K562 (cell line): ENCODE results near the gene TTC31. TPM values are rescaled to one million over a fixed set of nuclear protein-coding genes. Genes with fewer than 3 reads are reported as not detected.
"Not testable (repeated sequence)": the region's sequence is repeated elsewhere in the genome, so short reads cannot be mapped to it uniquely, and the experiment has no call there.

Experiments used
- ATAC-seq: fragments of 200-7000 bp; cut with Tn5 transposase; 3 replicates; pipeline ENCODE4 v1.9.1; 2020; ENCODE audit warnings: moderate library complexity
- BruUV-seq: library from RNA; stranded (reverse); fragments of 400-500 nt; replicated peaks from 2 replicates; lab custom pipeline; 2021; lab: Mats Ljungman, UMichigan
- CTCF ChIA-PET: fragments of 300-600 bp; formaldehyde crosslinking; extraction: SDS; loops from one replicate; lab custom pipeline; 2021; ENCODE audit warnings: low intra/inter-chr PET ratio; lab: Yijun Ruan, JAX
- POLR2A ChIA-PET: fragments of 300-600, 350-650 bp; sonication (Branson Sonifier 250); formaldehyde crosslinking; extraction: SDS; loops from one replicate; lab custom pipeline; 2021; ENCODE audit warnings: antibody characterized with exemption, inconsistent platforms; lab: Yijun Ruan, JAX
- DNase-seq, 4 experiments: peaks; one replicate each; pipeline versions ENCODE4 v3.0.0 to v3.0.0-alpha.2; 2011 to 2018; ENCODE audit warnings: low spot score in 3 of 4, mixed read lengths in 3 of 4; ENCODE audit errors: extremely low read depth in 1 of 4
- FAIRE-seq: peaks from 2 replicates; lab custom pipeline; 2011; peaks lifted over from hg19 to GRCh38; lab: Jason Lieb, UNC
- H2AFZ ChIP-seq: 2 replicates; pipeline ENCODE4 v1.6.0; 2011; ENCODE audit warnings: low read depth, low read length, control low read depth, inconsistent platforms
- H3K27ac ChIP-seq: fragments of 200-600 bp; 3 replicates; pipeline ENCODE4 v1.8.0; 2011; ENCODE audit warnings: low read depth, mild to moderate bottlenecking, control low read depth, inconsistent platforms, low read length, moderate library complexity, mixed read lengths; ENCODE audit errors: extremely low read depth
- H3K27me3 ChIP-seq, 2 experiments: fragments of 300-600 bp in 1 of 2; 2 replicates in 1 of 2; 3 replicates in 1 of 2; pipeline versions ENCODE4 v1.6.0 to v1.8.0; 2011; ENCODE audit warnings: inconsistent platforms in 2 of 2, low read length in 2 of 2, mild to moderate bottlenecking in 1 of 2, mixed read lengths in 1 of 2, moderate library complexity in 1 of 2; ENCODE audit not compliant: control insufficient read depth in 2 of 2, insufficient read depth in 2 of 2
- H3K36me3 ChIP-seq: fragments of 300-600 bp; 3 replicates; pipeline ENCODE4 v1.8.0; 2011; ENCODE audit warnings: mild to moderate bottlenecking, low read length, inconsistent platforms; ENCODE audit not compliant: control insufficient read depth, insufficient read depth
- H3K4me1 ChIP-seq, 2 experiments: fragments of 200-600 bp in 1 of 2; replicated peaks in 1 of 2; 2 replicates in 1 of 2; 3 replicates in 1 of 2; pipeline versions ENCODE4 v1.5.1 to v1.8.0; 2011; ENCODE audit warnings: inconsistent platforms in 2 of 2, low read length in 2 of 2, mild to moderate bottlenecking in 1 of 2, mixed read lengths in 1 of 2, moderate library complexity in 1 of 2; ENCODE audit not compliant: control insufficient read depth in 2 of 2, insufficient read depth in 2 of 2
- H3K4me2 ChIP-seq: 2 replicates; pipeline ENCODE4 v1.6.1; 2011; ENCODE audit warnings: low read length, control low read depth, inconsistent platforms, mixed read lengths; ENCODE audit not compliant: insufficient read depth
- H3K4me3 ChIP-seq: fragments of 200-600 bp; sonication (generic), shearing (Covaris generic); 2 replicates; pipeline ENCODE4 v1.5.1; 2016; ENCODE audit warnings: control low read depth, inconsistent platforms
- H3K79me2 ChIP-seq: fragments of 200-600 bp; 3 replicates; pipeline ENCODE4 v1.8.0; 2011; ENCODE audit warnings: low read length, inconsistent platforms; ENCODE audit not compliant: control insufficient read depth, insufficient read depth
- H3K9ac ChIP-seq, 2 experiments: 2 replicates each; pipeline versions ENCODE4 v1.6.0 to v1.6.1; 2011; ENCODE audit warnings: low read depth in 2 of 2, low read length in 2 of 2, control low read depth in 1 of 2, inconsistent platforms in 1 of 2, mild to moderate bottlenecking in 1 of 2, mixed read lengths in 1 of 2; ENCODE audit not compliant: insufficient read depth in 1 of 2
- H3K9me1 ChIP-seq: one replicate; pipeline ENCODE4 v1.6.0; 2011; ENCODE audit warnings: inconsistent platforms, mild to moderate bottlenecking, low read length, moderate library complexity; ENCODE audit not compliant: control insufficient read depth, insufficient read depth
- H3K9me3 ChIP-seq: replicated peaks from 2 replicates; pipeline ENCODE4 v1.5.1; 2011; ENCODE audit warnings: low read depth, low read length, inconsistent platforms; ENCODE audit not compliant: control insufficient read depth, insufficient read depth
- H4K20me1 ChIP-seq: replicated peaks from 2 replicates; pipeline ENCODE4 v1.6.1; 2011; ENCODE audit warnings: low read length, inconsistent platforms, mixed read lengths; ENCODE audit not compliant: control insufficient read depth, insufficient read depth
- BCOR ChIP-seq: fragments of 450-650 bp; IDR thresholded peaks from 2 replicates; pipeline ENCODE4 v1.6.1; 2016
- KDM1A ChIP-seq, 2 experiments: fragments of 450-650 bp; IDR thresholded peaks; 2 replicates each; pipeline ENCODE4 v1.6.1; 2016; ENCODE audit warnings: mild to moderate bottlenecking in 2 of 2
- RBM25 ChIP-seq: fragments of 200-400 bp; formaldehyde crosslinking; IDR thresholded peaks from 2 replicates; pipeline ENCODE4 v1.6.1; 2018; ENCODE audit warnings: low read length, low read depth, moderate library complexity; ENCODE audit not compliant: severe bottlenecking
- RCOR1 ChIP-seq, 2 experiments: IDR thresholded peaks; 2 replicates each; pipeline ENCODE4 v1.6.1; 2012; ENCODE audit warnings: low read depth in 2 of 2, low read length in 2 of 2, borderline replicate concordance in 1 of 2, improper control_type of control experiment in 1 of 2
- SMARCA5 ChIP-seq: fragments of 450-650 bp; IDR thresholded peaks from 2 replicates; pipeline ENCODE4 v1.6.1; 2016
- ZNF121 ChIP-seq: sonication (generic); formaldehyde crosslinking; conservative IDR thresholded peaks from 2 replicates; pipeline ENCODE4 v1.8.0; 2022; ENCODE audit warnings: missing genetic modification reagents
- WGBS: fragments of 100-300 bp; shearing (Covaris generic); methylation state at CpG from one replicate; pipeline ENCODE4 v1.1.6; 2016; ENCODE audit warnings: low coverage, mixed read lengths; ENCODE audit not compliant: insufficient coverage; ENCODE audit errors: missing lambda C conversion rate; 5-methylcytosine and 5-hydroxymethylcytosine counted together
- in situ Hi-C: fragments of 300-500 bp; cut with MboI; formaldehyde crosslinking; loops from 4 replicates; pipeline ENCODE4 v1.15.0; 2018; ENCODE audit warnings: inconsistent platforms, mixed read lengths
- intact Hi-C: fragments of 100-400 bp; cut with micrococcal nuclease; formaldehyde crosslinking; loops from 2 replicates; pipeline ENCODE4 v1.14.2; 2022
- polyA plus RNA-seq, 8 experiments: library from polyadenylated mRNA; depleted of rRNA in 4 of 8; stranded (reverse) in 5 of 8; unstranded in 3 of 8; fragments of >200 nt; fragmentation: Nextera tagmentation in 2 of 8; fragmentation: Illumina TruSeq in 1 of 8; extraction: Ambion mirVana in 2 of 8; extraction: Trizol in 1 of 8; gene quantifications; 2 replicates each; pipeline versions ENCODE4 v1.2.1 to v1.2.3, GENCODE V29; 2011 to 2014; ENCODE audit warnings: inconsistent platforms in 1 of 8, missing spikeins in 1 of 8
- total RNA-seq, 7 experiments: library from RNA; depleted of rRNA in 6 of 7; stranded (reverse); fragments of >200 nt in 6 of 7; fragmentation: Illumina TruSeq in 2 of 7; extraction: Trizol in 2 of 7; gene quantifications; 2 replicates each; pipeline versions ENCODE4 v1.2.1 to v1.2.3, GENCODE V29; 2011 to 2021; ENCODE audit warnings: low replicate concordance in 1 of 7

The TTC31 gene
- total and polyA plus RNA-seq, 9 of the 15 experiments (the other 6 are each of a cell fraction or from before 2014, with no cell fraction given) = 4.7 to 30.5 (median 15.9) TPM

GRCh38 chr2:74483675-74484164 is 839 bp downstream of the TTC31 start:
- FAIRE-seq, DNase-seq, ATAC-seq, H3K27ac ChIP-seq, H3K9me1 ChIP-seq, BruUV-seq, H4K20me1 ChIP-seq, H3K27me3 ChIP-seq, in situ Hi-C loops, H3K9me3 ChIP-seq: not testable (repeated sequence)
- Histone ChIP-seq H3K4me1 (peaks cover 8 to 23% of the 10 kb centered on the region in 2 experiments; a peak in 4 of 5 replicates), H3K79me2 (peaks cover 32% of the 10 kb centered on the region), H3K4me2 (peak overlapping the region; percentile 99), H3K4me3 (peak overlapping the region; percentile 86), H2AFZ (peak overlapping the region; percentile 100), H3K36me3 (peaks cover 31% of the 10 kb centered on the region), H3K9ac (peak overlapping the region; percentile 83 to 93; a peak in 3 of 4 replicates)
- CTCF ChIA-PET = interaction anchor here (0.6 to 2.0 kb wide), 4 partner anchors 48 to 104 kb away, joined by 4 to 12 read pairs (median 5); no protein-coding TSS in a partner anchor
- intact Hi-C loops = loop anchor here (1.0 to 2.0 kb wide), 5 partner anchors 20 to 104 kb away; partner anchors contain the start of genes AUP1, HTRA2 and INO80B
- 35% methylated on average over 18 of the region's 19 CpGs for WGBS
- POLR2A ChIA-PET = interaction anchor here (0.9 to 3.9 kb wide), 5 partner anchors 11 to 106 kb away, joined by 4 to 28 read pairs (median 5); partner anchors contain the start of genes AUP1, HTRA2 and MRPL53
- peak; percentile 70 for TF ChIP-seq RBM25
- peak; percentile 56; the same call in 1 of the 2 replicates for TF ChIP-seq BCOR
- TF ChIP-seq ZNF121 = peak; percentile 97
- TF ChIP-seq RCOR1 (IDR thresholded peaks at IDR 0.05; ENCODE audit: borderline replicate concordance in 1 of 2, low read depth in 2 of 2, low read length in 2 of 2) = peak in 1 of 2 experiments; percentile 3; a peak in 1 of 4 replicates
- peak; percentile 51 to 65; a peak in 1 of 4 replicates for TF ChIP-seq KDM1A (IDR thresholded peaks at IDR 0.05)
- peak; percentile 56; the same call in 1 of the 2 replicates for TF ChIP-seq SMARCA5
